Measurements from ENCODE around the gene TSPAN16.
A peak's percentile ranks its signal among the peaks of the same experiment; 100 is the strongest.

TSPAN16 gene

DNA sequence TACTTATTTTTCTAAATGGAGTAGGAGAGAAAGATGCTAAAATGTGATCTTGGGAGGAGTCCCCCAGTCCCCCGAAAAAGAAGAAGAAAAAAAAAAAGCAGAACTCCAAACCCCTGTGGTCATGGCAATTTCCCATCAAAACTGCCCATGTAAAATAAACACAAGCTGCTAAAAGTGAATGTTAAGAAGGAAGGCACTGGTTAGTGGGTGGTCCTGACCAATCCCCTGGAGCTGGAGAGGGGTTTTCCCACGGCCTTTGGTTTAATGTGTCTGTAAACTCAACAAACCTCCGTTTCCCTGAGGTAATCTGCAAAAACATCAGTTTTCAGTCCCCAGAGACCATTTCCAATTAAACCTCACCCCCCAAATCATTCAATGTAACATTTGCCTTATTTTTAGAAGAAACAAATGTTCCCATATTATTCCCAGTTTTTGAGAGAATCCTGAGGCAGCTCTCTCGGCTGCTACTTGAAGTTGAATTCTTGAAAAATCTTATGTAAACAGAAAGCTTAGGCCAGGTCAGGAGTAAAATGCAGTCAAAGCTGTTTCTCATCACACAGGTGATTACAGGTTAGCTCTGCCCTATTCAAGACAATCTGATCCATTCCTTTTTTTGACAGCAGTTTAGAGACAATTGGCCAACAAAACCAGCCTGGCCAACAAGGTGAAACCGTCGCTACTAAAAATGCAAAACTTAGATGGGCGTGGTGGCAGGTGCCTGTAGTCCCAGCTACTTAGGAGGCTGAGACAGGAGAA lies 26.5 kb downstream of the TSPAN16 start:
- no peak for DNase-seq (ENCODE audit: low read depth, low spot score)
- in situ Hi-C loops (cut with HindIII; ENCODE audit: low sequenced_read_pairs), result no loop called here

DNA sequence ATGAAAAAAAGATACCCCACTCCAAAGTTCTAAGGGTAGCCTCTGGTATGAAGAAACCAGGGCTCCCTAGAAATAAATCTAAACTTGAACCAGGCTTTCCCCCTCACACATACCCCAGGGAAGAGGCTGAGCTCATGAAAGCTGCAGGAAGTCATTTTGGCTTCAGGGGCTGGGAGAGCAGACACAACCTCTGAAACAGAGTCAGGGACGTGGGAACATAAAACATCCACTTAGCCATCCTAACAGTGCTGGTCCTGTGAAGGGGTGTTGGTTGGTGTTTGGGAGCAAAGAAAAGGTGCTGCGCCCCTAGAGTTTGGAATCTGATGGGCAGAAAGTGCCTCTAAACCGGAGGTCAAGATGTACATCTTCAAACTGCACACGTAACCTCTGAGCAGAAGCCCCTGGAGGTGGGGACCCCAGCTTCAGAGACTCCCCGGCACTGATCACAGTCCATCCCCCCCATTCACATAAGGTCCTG lies 27.7 kb downstream of the TSPAN16 start:
- H3K4me3 ChIP-seq (ENCODE audit: low read depth, low read length), result no peak overlapping the region
- in situ Hi-C loops (cut with HindIII; ENCODE audit: low sequenced_read_pairs), result no loop called here
- TF ChIP-seq CTCF (IDR thresholded peaks at IDR 0.05; ENCODE audit: low read depth, low read length), result no peak
- no peak for DNase-seq (ENCODE audit: low read depth, low spot score)

More for the DNA sequence above, 26.5 kb downstream of the TSPAN16 start:
- TF ChIP-seq CTCF (IDR thresholded peaks at IDR 0.05; ENCODE audit: low read depth, low read length), result no peak
- no peak overlapping the region for H3K4me3 ChIP-seq (ENCODE audit: low read depth, low read length)

GRCh38 chr19:11324079-11324661 lies 28.2 kb downstream of the TSPAN16 start:
- DNase-seq (ENCODE audit: low read depth, low spot score), result peak; percentile 88
- TF ChIP-seq CTCF (IDR thresholded peaks at IDR 0.05; ENCODE audit: low read depth, low read length), result no peak
- no peak overlapping the region for H3K4me3 ChIP-seq (ENCODE audit: low read depth, low read length)
- in situ Hi-C loops (cut with HindIII; ENCODE audit: low sequenced_read_pairs), result no loop called here

DNA sequence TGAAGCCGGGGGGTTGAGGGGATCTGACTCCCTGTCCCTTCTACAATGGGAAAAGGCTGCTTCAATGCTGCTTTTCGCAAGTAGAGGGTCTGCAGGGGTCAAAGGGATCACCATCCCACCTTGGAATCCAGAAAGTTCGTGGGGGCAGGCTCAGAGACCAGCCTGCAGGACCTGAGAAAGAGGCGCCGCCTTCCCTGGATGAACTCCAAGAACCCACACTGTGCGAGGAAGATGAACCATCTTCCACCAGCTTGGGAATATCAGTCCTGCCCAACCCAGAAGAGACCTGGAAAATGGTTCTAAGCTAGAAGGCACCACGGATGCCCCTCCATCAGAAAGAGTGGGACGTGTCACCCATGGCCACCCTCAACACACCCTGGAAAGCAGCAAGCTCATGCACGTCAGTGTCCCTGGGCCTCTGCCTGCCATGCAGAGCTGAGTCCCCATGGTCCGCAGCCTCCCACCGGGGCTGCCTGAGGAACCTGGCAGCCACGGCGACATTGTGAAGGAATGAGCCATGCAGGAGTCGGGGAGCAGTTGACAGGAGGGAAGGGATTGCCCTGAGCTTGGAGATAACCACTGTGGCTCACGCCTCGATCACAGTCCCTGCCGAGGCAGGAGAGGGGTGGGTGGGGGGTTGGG lies 28.9 kb downstream of the TSPAN16 start:
- in situ Hi-C loops (cut with HindIII; ENCODE audit: low sequenced_read_pairs), result no loop called here
- DNase-seq (ENCODE audit: low read depth, low spot score), result no peak
- no peak overlapping the region for H3K4me3 ChIP-seq (ENCODE audit: low read depth, low read length)
- no peak for TF ChIP-seq CTCF (IDR thresholded peaks at IDR 0.05; ENCODE audit: low read depth, low read length)

GRCh38 chr19:11325544-11325943 lies 29.6 kb downstream of the TSPAN16 start:
- no peak for TF ChIP-seq CTCF (IDR thresholded peaks at IDR 0.05; ENCODE audit: low read depth, low read length)
- in situ Hi-C loops (cut with HindIII; ENCODE audit: low sequenced_read_pairs), result no loop called here

DNA sequence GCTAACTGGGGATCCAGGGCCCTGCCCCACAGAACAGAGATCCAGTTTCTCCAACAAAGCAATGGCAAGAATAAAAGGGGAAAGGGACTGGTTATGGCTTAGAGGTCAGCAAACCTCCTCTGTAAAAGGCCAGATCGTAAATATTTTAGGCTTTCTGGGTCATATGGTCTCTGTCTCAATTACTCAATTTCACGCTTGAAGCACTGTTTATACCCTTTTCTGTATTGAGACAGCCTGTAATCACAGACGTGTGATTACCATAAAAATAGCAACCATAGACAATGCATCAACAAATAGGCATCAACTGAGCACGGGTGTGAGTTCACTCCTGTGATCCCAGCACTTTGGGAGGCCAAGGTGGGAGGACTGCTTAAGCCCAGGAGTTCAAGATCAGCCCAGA lies 34.2 kb downstream of the TSPAN16 start:
- no peak for DNase-seq (ENCODE audit: low read depth, low spot score)
- in situ Hi-C loops (cut with HindIII; ENCODE audit: low sequenced_read_pairs), result no loop called here
- TF ChIP-seq CTCF (IDR thresholded peaks at IDR 0.05; ENCODE audit: low read depth, low read length), result no peak
- H3K4me3 ChIP-seq (ENCODE audit: low read depth, low read length), result no peak overlapping the region

More at GRCh38 chr19:11325544-11325943, 29.6 kb downstream of the TSPAN16 start:
- H3K4me3 ChIP-seq (ENCODE audit: low read depth, low read length), result no peak overlapping the region
- no peak for DNase-seq (ENCODE audit: low read depth, low spot score)
